HT-29 (cell line): ENCODE measurements around the gene CBLN1. TPM values are rescaled to one million over a fixed set of nuclear protein-coding genes. Genes with fewer than 3 reads are reported as not detected.
A peak's percentile ranks its signal among the peaks of the same experiment; 100 is the strongest.

Experiments
- DNase-seq: peaks from one replicate; pipeline ENCODE4 v3.0.0-alpha.2; 2015; ENCODE audit warnings: low spot score
- total RNA-seq: library from RNA; depleted of rRNA; stranded (reverse); fragments of >200 nt; shearing (Covaris generic); gene quantifications from 2 replicates; pipeline ENCODE4 v1.2.3, GENCODE V29; 2014; rRNA removed

The CBLN1 gene
- total RNA-seq: 0.39 and 2.5 TPM in 2 replicates

- no peak for DNase-seq
Observed at GRCh38 chr16:49281480-49281842, at the start of gene CBLN1. Gene CBLN1 (minus strand): TSS chr16:49281838. CDS start chr16:49281465, 373 bp downstream.

GRCh38 chr16:49330562-49331201, 49.0 kb upstream of the CBLN1 start:
- DNase-seq: no peak

- no peak for DNase-seq
Observed at GRCh38 chr16:49328325-49328724, 46.7 kb upstream of the CBLN1 start.

- no peak for DNase-seq
Observed at GRCh38 chr16:49327466-49327865, 45.8 kb upstream of the CBLN1 start.

- DNase-seq: no peak
Observed at GRCh38 chr16:49324703-49325102, 43.1 kb upstream of the CBLN1 start.

GRCh38 chr16:49315602-49316001, 34.0 kb upstream of the CBLN1 start:
- no peak for DNase-seq

- DNase-seq: no peak
Observed at GRCh38 chr16:49312389-49312985, 30.8 kb upstream of the CBLN1 start.

GRCh38 chr16:49311823-49312222, 30.2 kb upstream of the CBLN1 start:
- no peak for DNase-seq

GRCh38 chr16:49307176-49307575, 25.5 kb upstream of the CBLN1 start:
- DNase-seq: no peak

GRCh38 chr16:49305406-49305805, 23.8 kb upstream of the CBLN1 start:
- DNase-seq: no peak

GRCh38 chr16:49292413-49292812, 10.8 kb upstream of the CBLN1 start:
- no peak for DNase-seq

- no peak for DNase-seq
Observed at GRCh38 chr16:49287572-49287971, 5.9 kb upstream of the CBLN1 start.

- no peak for DNase-seq
Observed at GRCh38 chr16:49284962-49285361, 3.3 kb upstream of the CBLN1 start.

GRCh38 chr16:49283376-49284049, 1.9 kb upstream of the CBLN1 start:
- DNase-seq: no peak

- no peak for DNase-seq
Observed at GRCh38 chr16:49282690-49283375, 1.2 kb upstream of the CBLN1 start.

GRCh38 chr16:49281843-49282642, 405 bp upstream of the CBLN1 start:
- DNase-seq: peak; percentile 89

- DNase-seq: no peak
Observed at GRCh38 chr16:49280841-49281371, 732 bp downstream of the CBLN1 start.

- no peak for DNase-seq
Observed at GRCh38 chr16:49280105-49280741, 1.4 kb downstream of the CBLN1 start.

- DNase-seq: no peak
Observed at GRCh38 chr16:49278944-49279725, 2.5 kb downstream of the CBLN1 start.

- no peak for DNase-seq
Observed at GRCh38 chr16:49278567-49278827, 3.1 kb downstream of the CBLN1 start.
